Measurements from ENCODE around the gene SEC24C.

DNA sequence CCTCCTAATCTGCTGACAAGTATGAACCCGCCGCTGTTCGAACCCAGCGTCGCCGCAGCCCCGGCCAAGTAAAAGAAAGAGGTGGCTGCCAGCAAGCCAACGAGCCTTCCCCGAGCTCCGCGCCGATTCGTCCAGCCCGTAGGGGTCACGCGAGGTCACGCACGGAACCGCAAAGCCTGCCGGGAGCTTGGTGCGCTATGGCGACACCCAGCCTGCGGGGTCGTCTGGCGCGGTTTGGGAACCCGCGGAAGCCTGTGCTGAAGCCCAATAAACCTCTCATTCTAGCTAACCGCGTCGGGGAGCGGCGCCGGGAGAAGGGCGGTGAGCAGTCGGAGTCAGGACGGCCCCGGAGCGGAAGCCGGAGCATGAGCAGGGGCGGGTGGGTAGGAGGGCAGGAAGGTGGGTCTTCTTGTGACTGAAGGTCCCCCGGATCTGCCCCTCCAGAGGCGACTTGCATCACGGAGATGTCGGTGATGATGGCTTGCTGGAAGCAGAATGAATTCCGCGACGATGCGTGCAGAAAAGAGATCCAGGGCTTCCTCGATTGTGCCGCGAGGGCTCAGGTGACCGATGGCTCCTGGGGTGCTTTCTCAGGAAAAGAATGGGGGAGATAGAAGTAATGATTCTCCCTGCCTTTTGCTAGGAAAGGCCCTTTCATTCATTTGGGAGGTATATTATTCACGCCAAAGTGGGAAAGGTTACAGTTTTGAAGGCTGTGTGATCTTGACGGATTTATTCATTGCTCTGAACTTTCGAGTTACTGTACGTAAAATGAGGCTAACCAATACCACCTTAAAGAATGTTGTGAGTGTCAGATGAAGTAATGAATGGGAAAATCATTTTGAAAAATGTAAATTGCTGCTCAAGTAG, 37.9 kb downstream of the SEC24C start, which contains the start of gene CHCHD1:
- TF ChIP-seq, protein P1, sequence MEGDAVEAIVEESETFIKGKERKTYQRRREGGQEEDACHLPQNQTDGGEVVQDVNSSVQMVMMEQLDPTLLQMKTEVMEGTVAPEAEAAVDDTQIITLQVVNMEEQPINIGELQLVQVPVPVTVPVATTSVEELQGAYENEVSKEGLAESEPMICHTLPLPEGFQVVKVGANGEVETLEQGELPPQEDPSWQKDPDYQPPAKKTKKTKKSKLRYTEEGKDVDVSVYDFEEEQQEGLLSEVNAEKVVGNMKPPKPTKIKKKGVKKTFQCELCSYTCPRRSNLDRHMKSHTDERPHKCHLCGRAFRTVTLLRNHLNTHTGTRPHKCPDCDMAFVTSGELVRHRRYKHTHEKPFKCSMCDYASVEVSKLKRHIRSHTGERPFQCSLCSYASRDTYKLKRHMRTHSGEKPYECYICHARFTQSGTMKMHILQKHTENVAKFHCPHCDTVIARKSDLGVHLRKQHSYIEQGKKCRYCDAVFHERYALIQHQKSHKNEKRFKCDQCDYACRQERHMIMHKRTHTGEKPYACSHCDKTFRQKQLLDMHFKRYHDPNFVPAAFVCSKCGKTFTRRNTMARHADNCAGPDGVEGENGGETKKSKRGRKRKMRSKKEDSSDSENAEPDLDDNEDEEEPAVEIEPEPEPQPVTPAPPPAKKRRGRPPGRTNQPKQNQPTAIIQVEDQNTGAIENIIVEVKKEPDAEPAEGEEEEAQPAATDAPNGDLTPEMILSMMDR (IDR thresholded peaks at IDR 0.05; ENCODE audit: insufficient read depth, low read length, poor library complexity, severe bottlenecking), result no peak
- no peak for TF ChIP-seq EZH2phosphoT487 (conservative IDR thresholded peaks at IDR 0.05; ENCODE audit: low read length)

All from SU-DHL-6 (cell line).